ENCODE measurements around the gene RAB10. TPM values are rescaled to one million over a fixed set of nuclear protein-coding genes. Genes with fewer than 3 reads are reported as not detected.

Gene RAB10
- total and polyA plus RNA-seq, 8 donors, result 22.2 to 591 (median 71.7) TPM

- H3K9me3 ChIP-seq, result no peaks in the 10 kb centered on the region
- H3K36me3 ChIP-seq, result no peaks in the 10 kb centered on the region
- TF ChIP-seq CTCF (IDR thresholded peaks at IDR 0.05), result no peak
- TF ChIP-seq EP300 (IDR thresholded peaks at IDR 0.05), result no peak
- TF ChIP-seq POLR2A (IDR thresholded peaks at IDR 0.05), result no peak
- TF ChIP-seq POLR2AphosphoS5 (IDR thresholded peaks at IDR 0.05), result no peak
- H3K4me1 ChIP-seq, result peaks cover 30 to 52% (median 32%) of the 10 kb centered on the region in 4 donors
- WGBS, 5 donors, result 61 to 72% (median 69%) methylated on average over 9 of the region's 9 CpGs
- intact Hi-C loops (cut with DNase I; ENCODE audit: low total_unique reads), result no loop called here
- H3K27me3 ChIP-seq, result no peaks in the 10 kb centered on the region
- peak overlapping the region in 4 of 5 donors; percentile 67 to 82 (median 72) for H3K27ac ChIP-seq
- peak; percentile 44 to 47 for DNase-seq
- H3K4me3 ChIP-seq, result no peak overlapping the region
Measured at GRCh38 chr2:26002632-26003310, 31.1 kb upstream of the RAB10 start.

- H3K4me1 ChIP-seq, result peaks cover 0 to 43% (median 23%) of the 10 kb centered on the region in 4 donors
- intact Hi-C loops (cut with DNase I; ENCODE audit: low total_unique reads), result no loop called here
- 91 to 100% (median 95%) methylated on average over 1 of the region's 1 CpG for WGBS, 5 donors
- no peaks in the 10 kb centered on the region for H3K36me3 ChIP-seq
- peak overlapping the region in 4 of 5 donors; percentile 1 to 73 (median 55) for H3K27ac ChIP-seq
- no peak for TF ChIP-seq POLR2AphosphoS5 (IDR thresholded peaks at IDR 0.05)
- TF ChIP-seq POLR2A (IDR thresholded peaks at IDR 0.05), result no peak
- no peak for TF ChIP-seq EP300 (IDR thresholded peaks at IDR 0.05)
- TF ChIP-seq CTCF (IDR thresholded peaks at IDR 0.05), result no peak
- H3K9me3 ChIP-seq, result no peaks in the 10 kb centered on the region
- DNase-seq, result no peak
- H3K4me3 ChIP-seq, result no peak overlapping the region
- H3K27me3 ChIP-seq, result no peaks in the 10 kb centered on the region
Measured at GRCh38 chr2:26008095-26008494, 25.8 kb upstream of the RAB10 start.

- WGBS, 5 donors, result 55 to 82% (median 58%) methylated on average over 2 of the region's 2 CpGs
Measured at GRCh38 chr2:26008851-26009566, 24.9 kb upstream of the RAB10 start.

GRCh38 chr2:26009567-26009963 lies 24.3 kb upstream of the RAB10 start:
- no peak for DNase-seq
- Histone ChIP-seq H3K9me3 (no peaks in the 10 kb centered on the region), H3K4me3 (no peak overlapping the region), H3K4me1 (peaks cover 0 to 40% (median 24%) of the 10 kb centered on the region in 4 donors), H3K27me3 (no peaks in the 10 kb centered on the region), H3K27ac (peak overlapping the region in 4 of 5 donors; percentile 27 to 73 (median 68)), H3K36me3 (no peaks in the 10 kb centered on the region)
- intact Hi-C loops (cut with DNase I; ENCODE audit: low total_unique reads), result no loop called here
- no peak for TF ChIP-seq POLR2AphosphoS5 (IDR thresholded peaks at IDR 0.05)
- no peak for TF ChIP-seq CTCF (IDR thresholded peaks at IDR 0.05)
- TF ChIP-seq EP300 (IDR thresholded peaks at IDR 0.05), result no peak
- TF ChIP-seq POLR2A (IDR thresholded peaks at IDR 0.05), result no peak
- 82 to 92% (median 85%) methylated on average over 2 of the region's 2 CpGs for WGBS, 5 donors

More at GRCh38 chr2:26008851-26009566, 24.9 kb upstream of the RAB10 start:
- TF ChIP-seq EP300 (IDR thresholded peaks at IDR 0.05), result no peak
- peak in 2 of 3 donors; percentile 67 to 74 for TF ChIP-seq POLR2AphosphoS5 (IDR thresholded peaks at IDR 0.05)
- no peak for TF ChIP-seq POLR2A (IDR thresholded peaks at IDR 0.05)
- Histone ChIP-seq H3K4me1 (peaks cover 0 to 40% (median 24%) of the 10 kb centered on the region in 4 donors), H3K4me3 (no peak overlapping the region), H3K36me3 (no peaks in the 10 kb centered on the region), H3K27me3 (no peaks in the 10 kb centered on the region), H3K27ac (peak overlapping the region; percentile 27 to 73 (median 67)), H3K9me3 (no peaks in the 10 kb centered on the region)
- peak; percentile 73 to 84 for DNase-seq
- intact Hi-C loops (cut with DNase I; ENCODE audit: low total_unique reads), result no loop called here

Data from stomach (tissue), 9 donors.